Naive thymus-derived CD4-positive, alpha-beta T cell (primary cell): Measurements from ENCODE around the gene ABL2. TPM values are rescaled to one million over a fixed set of nuclear protein-coding genes. Genes with fewer than 3 reads are reported as not detected.

Source experiments
- ATAC-seq: fragments of 150-1000 bp; cut with Tn5 transposase; 2 replicates; pipeline ENCODE4 v1.10.0; 2021; ENCODE audit warnings: mild to moderate bottlenecking, moderate library complexity
- CTCF ChIA-PET: fragments of 350-600 bp; sonication (Branson Sonifier 250); formaldehyde crosslinking; loops from one replicate; lab custom pipeline; 2021; ENCODE audit warnings: antibody characterized with exemption; lab: Charles Lee
- POLR2A ChIA-PET: fragments of 350-600 bp; sonication (Branson Sonifier 250); formaldehyde crosslinking; loops from one replicate; lab custom pipeline; 2021; ENCODE audit warnings: antibody characterized with exemption, inconsistent platforms; lab: Charles Lee
- DNase-seq, 9 donors: peaks; one replicate each; pipeline versions ENCODE4 v3.0.0 to v3.0.0-alpha.2; 2020 to 2022; ENCODE audit warnings: mixed read lengths in 1 of 9
- H3K27ac ChIP-seq: one replicate; pipeline ENCODE4 v1.7.0; 2013; ENCODE audit warnings: mild to moderate bottlenecking, low read depth, low read length, moderate library complexity
- H3K27me3 ChIP-seq, 2 donors: one replicate each; pipeline ENCODE4 v1.7.0; 2013; ENCODE audit warnings: low read length in 2 of 2, mild to moderate bottlenecking in 2 of 2, moderate library complexity in 2 of 2; ENCODE audit not compliant: control insufficient read depth in 2 of 2, insufficient read depth in 2 of 2
- H3K36me3 ChIP-seq, 3 experiments: 1 replicate in 2 of 3; 2 replicates in 1 of 3; pipeline ENCODE4 v1.7.0; 2013; ENCODE audit warnings: low read length in 3 of 3, mild to moderate bottlenecking in 3 of 3, moderate library complexity in 1 of 3; ENCODE audit not compliant: insufficient read depth in 3 of 3, control insufficient read depth in 2 of 3
- H3K4me1 ChIP-seq, 2 donors: one replicate each; pipeline ENCODE4 v1.7.0; 2013; ENCODE audit warnings: low read length in 2 of 2, mild to moderate bottlenecking in 2 of 2, moderate library complexity in 1 of 2; ENCODE audit not compliant: control insufficient read depth in 2 of 2, insufficient read depth in 2 of 2
- H3K4me3 ChIP-seq: 2 replicates; pipeline ENCODE4 v1.7.0; 2013; ENCODE audit warnings: mild to moderate bottlenecking, low read length
- H3K9me3 ChIP-seq, 3 experiments: 1 replicate in 2 of 3; 2 replicates in 1 of 3; pipeline ENCODE4 v1.7.0; 2013; ENCODE audit warnings: low read length in 3 of 3; ENCODE audit not compliant: control insufficient read depth in 2 of 3
- H3K27ac Mint-ChIP-seq, 9 donors: one replicate each; pipeline ENCODE4 v1.8.0; 2020 to 2022; ENCODE audit warnings: mixed read lengths in 9 of 9, mild to moderate bottlenecking in 8 of 9, moderate library complexity in 5 of 9, inconsistent platforms in 2 of 9
- H3K27me3 Mint-ChIP-seq, 5 donors: one replicate each; pipeline ENCODE4 v1.8.0; 2021 to 2022; ENCODE audit warnings: mixed read lengths in 5 of 5, mild to moderate bottlenecking in 1 of 5
- H3K36me3 Mint-ChIP-seq, 5 donors: one replicate each; pipeline ENCODE4 v1.8.0; 2020 to 2022; ENCODE audit warnings: mixed read lengths in 5 of 5, mild to moderate bottlenecking in 3 of 5, inconsistent platforms in 1 of 5
- H3K4me1 Mint-ChIP-seq, 7 donors: one replicate each; pipeline ENCODE4 v1.8.0; 2020 to 2022; ENCODE audit warnings: mixed read lengths in 7 of 7, mild to moderate bottlenecking in 3 of 7, inconsistent platforms in 1 of 7
- H3K4me3 Mint-ChIP-seq, 10 donors: one replicate each; pipeline ENCODE4 v1.8.0; 2020 to 2022; ENCODE audit warnings: mild to moderate bottlenecking in 10 of 10, mixed read lengths in 10 of 10, moderate library complexity in 6 of 10, inconsistent platforms in 2 of 10
- H3K9me3 Mint-ChIP-seq, 11 donors: one replicate each; pipeline ENCODE4 v1.8.0; 2020 to 2022; ENCODE audit warnings: mixed read lengths in 11 of 11, mild to moderate bottlenecking in 4 of 11, inconsistent platforms in 1 of 11, moderate library complexity in 1 of 11
- intact Hi-C, 2 donors: fragments of 100-400 bp; cut with micrococcal nuclease; formaldehyde crosslinking; loops; one replicate each; pipeline ENCODE4 v1.15.1; 2023
- polyA plus RNA-seq, 2 donors: library from polyadenylated mRNA; unstranded; fragments of 300-500 nt; fragmentation: Illumina TruSeq; gene quantifications; one replicate each; pipeline ENCODE4 v1.2.3, GENCODE V29; 2021
- total RNA-seq, 6 experiments: library from RNA in 5 of 6; stranded (reverse) in 5 of 6; gene quantifications; 1 replicate in 5 of 6; 2 replicates in 1 of 6; pipeline ENCODE4 v1.2.3 and lab custom pipeline; 2021 to 2026

ABL2 gene
- total and polyA plus RNA-seq, 7 experiments from 2014 or later = 1.9 to 20.1 (median 17.1) TPM

DNA sequence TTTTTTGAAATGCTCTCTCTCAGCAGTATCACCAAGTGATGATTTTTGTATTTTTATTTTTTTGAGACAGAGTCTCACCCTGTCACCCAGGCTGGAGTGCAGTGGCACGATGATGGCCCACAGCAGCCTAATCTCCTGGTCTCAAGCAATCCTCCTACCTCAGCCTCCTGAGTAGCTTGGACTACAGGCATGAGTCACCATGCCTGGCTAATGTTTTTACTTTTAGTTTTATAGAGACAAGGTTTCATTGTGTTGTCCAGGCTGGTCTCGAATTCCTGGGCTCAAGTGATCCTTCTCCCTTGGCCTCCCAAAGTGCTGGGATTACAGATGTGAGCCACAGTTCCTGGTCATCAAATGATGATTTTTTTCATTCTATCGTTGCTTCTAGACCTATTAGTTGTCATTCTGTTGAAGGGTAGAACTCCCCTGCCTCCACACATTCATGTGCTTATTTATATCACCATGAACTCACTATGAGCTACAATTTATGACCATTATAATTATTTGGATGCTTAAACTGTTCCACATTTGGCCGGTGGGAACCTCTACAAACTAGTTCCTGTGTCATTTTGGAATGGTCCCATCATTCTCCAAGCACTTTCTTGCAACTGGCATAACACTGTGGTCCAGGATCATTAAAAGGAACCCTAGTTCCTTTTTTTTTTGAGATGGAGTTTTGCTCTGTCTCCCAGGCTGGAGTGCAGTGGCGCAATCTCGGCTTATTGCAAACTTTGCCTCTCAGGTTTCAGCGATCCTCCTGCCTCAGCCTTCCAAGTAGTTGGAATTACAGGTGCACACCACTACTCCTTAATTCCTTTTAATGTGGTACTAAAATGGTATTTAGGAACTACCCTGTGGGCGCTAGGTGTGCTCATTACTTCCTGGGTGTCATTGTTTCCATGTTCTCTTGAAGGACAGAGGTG, 167.9 kb downstream of the ABL2 start:
- no peak for ATAC-seq
- Mint-ChIP-seq H3K4me3 (no peak overlapping the region), H3K36me3 (peaks cover 10 to 49% (median 27%) of the 10 kb centered on the region in 5 donors), H3K27me3 (no peaks in the 10 kb centered on the region), H3K27ac (peak overlapping the region in 1 of 9 donors; percentile 17), H3K9me3 (peaks cover 0 to 3% (median 0%) of the 10 kb centered on the region in 11 donors), H3K4me1 (peaks cover 0 to 4% (median 0%) of the 10 kb centered on the region in 7 donors)
- H3K4me3 ChIP-seq = no peak overlapping the region
- no peaks in the 10 kb centered on the region for H3K27me3 ChIP-seq
- DNase-seq = no peak
- H3K27ac ChIP-seq = no peak overlapping the region
- no peaks in the 10 kb centered on the region for H3K4me1 ChIP-seq
- ChIA-PET CTCF (no interaction called here), POLR2A (no interaction called here)
- intact Hi-C loops = no loop called here
- no peaks in the 10 kb centered on the region for H3K9me3 ChIP-seq
- peaks cover 0 to 21% (median 0%) of the 10 kb centered on the region in 3 experiments for H3K36me3 ChIP-seq

DNA sequence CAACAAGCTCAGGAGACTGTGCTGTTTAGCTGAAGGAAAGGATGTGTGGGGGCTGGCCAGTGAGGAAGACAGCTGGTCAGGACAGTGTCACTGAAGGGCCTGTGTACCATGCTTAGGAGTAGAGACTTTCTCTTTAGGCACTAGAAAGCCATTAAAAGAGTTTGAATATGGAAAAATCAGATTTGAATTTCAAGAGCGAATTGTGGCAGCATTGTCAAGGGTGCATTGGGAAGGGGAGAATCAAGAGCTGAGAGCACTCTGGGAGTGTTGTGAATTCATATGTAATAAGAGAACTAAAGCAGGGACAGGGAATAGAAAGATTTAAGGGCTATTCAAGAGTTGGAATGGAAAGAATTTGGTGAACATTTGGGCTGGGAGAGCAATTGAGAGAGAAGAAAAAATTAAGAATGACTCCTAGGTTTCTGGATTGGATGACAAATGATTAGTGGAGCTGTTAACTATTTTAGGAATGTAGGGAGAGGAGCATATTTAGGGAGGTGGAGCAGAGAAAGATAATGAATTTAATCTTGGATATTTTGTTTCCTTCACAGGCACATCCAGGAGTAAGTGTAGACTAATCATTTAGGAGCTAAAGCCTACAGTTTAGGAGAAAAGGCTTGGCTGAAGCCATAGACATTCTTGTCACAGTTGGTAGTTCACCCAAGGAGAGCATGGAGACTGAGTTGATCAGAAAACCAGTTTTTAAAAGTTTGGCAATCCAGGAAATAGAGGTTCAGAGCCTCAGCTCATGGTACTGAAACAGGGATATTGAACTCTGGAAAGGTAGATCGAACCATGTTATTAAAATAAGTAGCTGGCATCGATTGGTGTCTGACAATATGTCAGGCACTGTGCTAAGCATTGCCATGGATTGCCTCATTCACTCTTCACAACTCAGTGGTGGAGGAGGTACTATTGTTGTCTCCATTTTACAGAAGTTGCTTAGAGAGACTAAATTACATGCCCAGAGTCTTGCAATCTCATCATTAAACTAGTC, 170.7 kb downstream of the ABL2 start:
- Mint-ChIP-seq H3K4me1 (peaks cover 0 to 6% (median 0%) of the 10 kb centered on the region in 7 donors), H3K27me3 (no peaks in the 10 kb centered on the region), H3K4me3 (no peak overlapping the region), H3K9me3 (peaks cover 0 to 14% (median 2%) of the 10 kb centered on the region in 11 donors), H3K27ac (peak overlapping the region in 5 of 9 donors; percentile 1 to 16 (median 7)), H3K36me3 (peaks cover 22 to 53% (median 37%) of the 10 kb centered on the region in 5 donors)
- Histone ChIP-seq H3K9me3 (no peaks in the 10 kb centered on the region), H3K27ac (no peak overlapping the region), H3K4me1 (no peaks in the 10 kb centered on the region), H3K27me3 (no peaks in the 10 kb centered on the region), H3K4me3 (no peak overlapping the region), H3K36me3 (peaks cover 0 to 19% (median 0%) of the 10 kb centered on the region in 3 experiments)
- ATAC-seq = no peak
- CTCF ChIA-PET = interaction anchor here (0.6 to 1.0 kb wide), 3 partner anchors 62 to 1350 kb away, joined by 3 to 4 read pairs (median 3); no protein-coding TSS in a partner anchor
- intact Hi-C loops = loop anchor here in 1 of 2 donors (10.0 kb wide), 1 partner anchor 54 kb away; no protein-coding TSS in a partner anchor
- no peak for DNase-seq
- POLR2A ChIA-PET = no interaction called here

DNA sequence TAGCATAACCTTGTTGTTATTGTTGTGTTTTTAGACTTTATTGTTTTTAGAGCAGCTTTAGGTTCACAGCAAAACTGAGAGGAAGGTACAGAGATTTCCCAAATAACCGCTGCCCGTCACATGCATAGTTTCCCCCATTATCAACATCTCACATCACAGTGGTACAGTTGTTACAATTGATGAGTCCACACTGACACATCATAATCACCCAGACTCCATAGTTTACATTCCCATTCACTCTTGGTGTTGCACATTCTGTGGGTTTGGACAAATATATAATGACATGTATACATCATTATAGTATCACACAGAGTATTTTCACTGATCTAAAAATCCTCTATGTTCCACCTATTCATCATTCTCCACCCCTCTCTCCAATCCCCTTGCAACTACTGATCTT, 173.5 kb downstream of the ABL2 start:
- peaks cover 0 to 14% (median 2%) of the 10 kb centered on the region in 11 donors for H3K9me3 Mint-ChIP-seq
- ATAC-seq = no peak
- CTCF ChIA-PET = no interaction called here

DNA sequence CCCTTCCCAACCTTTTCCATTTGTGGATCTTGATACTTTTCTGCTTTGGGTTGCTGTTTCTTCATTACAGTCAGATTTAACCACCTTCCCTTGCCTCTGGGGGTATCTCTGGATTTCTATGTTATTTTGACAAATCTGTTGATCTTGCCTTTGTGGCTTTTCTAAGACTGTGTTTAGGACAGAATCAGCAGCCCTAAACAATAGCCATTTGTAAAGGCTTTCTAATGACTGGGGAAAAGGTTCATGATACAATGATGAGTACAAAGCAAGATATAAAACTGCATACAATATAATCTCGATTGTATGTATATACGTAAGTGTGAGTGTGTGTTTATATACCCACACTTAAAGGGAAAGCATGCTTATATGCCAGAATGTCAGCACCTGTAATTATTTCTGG, 176.0 kb downstream of the ABL2 start:
- Mint-ChIP-seq H3K9me3 (peaks cover 0 to 14% (median 2%) of the 10 kb centered on the region in 11 donors), H3K4me3 (no peak overlapping the region), H3K27me3 (no peaks in the 10 kb centered on the region), H3K27ac (no peak overlapping the region), H3K36me3 (peaks cover 22 to 47% (median 25%) of the 10 kb centered on the region in 5 donors), H3K4me1 (peaks cover 0 to 6% (median 0%) of the 10 kb centered on the region in 7 donors)
- DNase-seq (no peak), ATAC-seq (no peak)
- H3K27me3 ChIP-seq = no peaks in the 10 kb centered on the region
- no peak overlapping the region for H3K4me3 ChIP-seq
- ChIA-PET CTCF (no interaction called here), POLR2A (no interaction called here)
- intact Hi-C loops = loop anchor here in 1 of 2 donors (10.0 kb wide), 1 partner anchor 49 kb away; no protein-coding TSS in a partner anchor
- no peaks in the 10 kb centered on the region for H3K4me1 ChIP-seq
- H3K9me3 ChIP-seq = no peaks in the 10 kb centered on the region
- peaks cover 0 to 17% (median 0%) of the 10 kb centered on the region in 3 experiments for H3K36me3 ChIP-seq
- no peak overlapping the region for H3K27ac ChIP-seq

More for the DNA sequence above, 173.5 kb downstream of the ABL2 start:
- H3K27me3 ChIP-seq = no peaks in the 10 kb centered on the region
- Mint-ChIP-seq H3K27ac (no peak overlapping the region), H3K4me1 (peaks cover 0 to 6% (median 0%) of the 10 kb centered on the region in 7 donors), H3K4me3 (no peak overlapping the region), H3K27me3 (no peaks in the 10 kb centered on the region), H3K36me3 (peaks cover 22 to 42% (median 33%) of the 10 kb centered on the region in 5 donors)
- DNase-seq = no peak
- H3K9me3 ChIP-seq = no peaks in the 10 kb centered on the region
- H3K4me1 ChIP-seq = no peaks in the 10 kb centered on the region
- POLR2A ChIA-PET = no interaction called here
- peaks cover 0 to 17% (median 0%) of the 10 kb centered on the region in 3 experiments for H3K36me3 ChIP-seq
- no peak overlapping the region for H3K4me3 ChIP-seq
- intact Hi-C loops = loop anchor here in 1 of 2 donors (10.0 kb wide), 1 partner anchor 51 kb away; no protein-coding TSS in a partner anchor
- no peak overlapping the region for H3K27ac ChIP-seq

DNA sequence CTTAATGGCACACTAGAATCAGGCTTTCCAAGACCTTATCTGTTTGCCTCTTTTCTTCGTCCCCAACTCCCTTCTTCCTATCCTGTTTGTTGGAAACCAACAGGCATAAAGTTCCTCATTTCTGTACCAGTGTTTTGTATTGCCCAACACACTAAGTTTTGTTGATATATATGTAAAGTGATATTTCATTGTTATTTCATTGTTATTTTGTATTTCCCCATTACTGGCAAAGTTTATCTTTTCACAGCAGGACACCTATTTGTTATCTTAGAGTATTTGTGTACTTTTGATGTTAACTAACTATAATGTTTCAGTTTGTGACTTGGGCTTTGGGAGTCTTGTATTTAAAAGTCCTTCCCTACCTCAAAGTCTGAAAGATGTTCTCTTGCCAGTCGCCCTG, 176.7 kb downstream of the ABL2 start:
- no peaks in the 10 kb centered on the region for H3K27me3 ChIP-seq
- DNase-seq = no peak
- H3K36me3 ChIP-seq = peaks cover 0 to 17% (median 0%) of the 10 kb centered on the region in 3 experiments
- H3K4me3 ChIP-seq = no peak overlapping the region
- H3K4me1 ChIP-seq = no peaks in the 10 kb centered on the region
- H3K9me3 ChIP-seq = no peaks in the 10 kb centered on the region
- ATAC-seq = no peak
- ChIA-PET CTCF (no interaction called here), POLR2A (no interaction called here)
- Mint-ChIP-seq H3K27me3 (no peaks in the 10 kb centered on the region), H3K36me3 (peaks cover 19 to 43% (median 22%) of the 10 kb centered on the region in 5 donors), H3K4me1 (peaks cover 0 to 6% (median under 1%) of the 10 kb centered on the region in 7 donors), H3K9me3 (peaks cover 0 to 14% (median 2%) of the 10 kb centered on the region in 11 donors), H3K4me3 (no peak overlapping the region), H3K27ac (no peak overlapping the region)
- no peak overlapping the region for H3K27ac ChIP-seq
- intact Hi-C loops = loop anchor here in 1 of 2 donors (10.0 kb wide), 1 partner anchor 48 kb away; no protein-coding TSS in a partner anchor
